Sigmoid colon (tissue), 7 donors: Measurements from ENCODE around the gene TMPRSS9. TPM values are rescaled to one million over a fixed set of nuclear protein-coding genes. Genes with fewer than 3 reads are reported as not detected.

Experiments used
- DNase-seq: peaks from one replicate; pipeline ENCODE4 v3.0.0-alpha.2; 2019
- H3K27ac ChIP-seq, 4 donors: fragments of 200-600 bp; sonication (generic); one replicate each; pipeline ENCODE4 v1.5.1; 2016 to 2019; ENCODE audit warnings: mild to moderate bottlenecking in 1 of 4
- H3K27me3 ChIP-seq, 3 donors: fragments of 200-600 bp; sonication (generic); one replicate each; pipeline ENCODE4 v1.5.1; 2019; ENCODE audit warnings: mild to moderate bottlenecking in 1 of 3
- H3K36me3 ChIP-seq, 4 donors: fragments of 200-600 bp; sonication (generic); one replicate each; pipeline ENCODE4 v1.5.1; 2016 to 2019
- H3K4me1 ChIP-seq, 4 donors: fragments of 200-600 bp; sonication (generic); one replicate each; pipeline ENCODE4 v1.5.1; 2017 to 2019
- H3K4me3 ChIP-seq, 4 donors: fragments of 200-600 bp; sonication (generic); one replicate each; pipeline ENCODE4 v1.5.1; 2017 to 2019; ENCODE audit warnings: mild to moderate bottlenecking in 2 of 4, moderate library complexity in 1 of 4
- H3K9me3 ChIP-seq, 4 donors: fragments of 200-600 bp in 3 of 4; sonication (generic) in 3 of 4; one replicate each; pipeline versions ENCODE4 v1.5.1 to v1.6.1; 2013 to 2019
- EP300 ChIP-seq, 4 donors: sonication (generic); formaldehyde crosslinking; IDR thresholded peaks; one replicate each; pipeline ENCODE4 v1.6.1; 2017; ENCODE audit warnings: antibody characterized with exemption in 4 of 4
- POLR2A ChIP-seq, 2 donors: fragments of 450-650 bp; IDR thresholded peaks; one replicate each; pipeline ENCODE4 v1.6.1; 2016; ENCODE audit warnings: antibody characterized with exemption in 2 of 2, mild to moderate bottlenecking in 2 of 2, moderate library complexity in 2 of 2
- POLR2AphosphoS5 ChIP-seq, 4 donors: sonication (generic); formaldehyde crosslinking; IDR thresholded peaks; one replicate each; pipeline ENCODE4 v1.6.1; 2017; ENCODE audit warnings: antibody characterized with exemption in 4 of 4
- WGBS, 2 donors: extraction: QIAGEN DNeasy Blood & Tissue Kit; methylation state at CpG; one replicate each; pipeline ENCODE4 v1.1.7; 2013; 5-methylcytosine and 5-hydroxymethylcytosine counted together
- intact Hi-C: fragments of 100-400 bp; cut with DNase I; formaldehyde crosslinking; loops from one replicate; pipeline ENCODE4 v1.15.1; 2023
- polyA plus RNA-seq, 3 donors: library from polyadenylated mRNA; stranded (reverse); fragments of 200-250 nt; gene quantifications; one replicate each; pipeline ENCODE4 v1.2.3, GENCODE V29; 2013
- total RNA-seq, 4 donors: library from RNA; depleted of rRNA; stranded (reverse); fragments of >200 nt; gene quantifications; one replicate each; pipeline ENCODE4 v1.1.0, GENCODE V29; 2016
- TF ChIP-seq, protein P1 (sequence below), 4 experiments: fragments of 450-650 bp in 3 of 4; fragments of 200-600 bp in 1 of 4; IDR thresholded peaks; one replicate each; pipeline ENCODE4 v1.5.1; 2016 to 2019; ENCODE audit warnings: antibody characterized with exemption in 4 of 4, mild to moderate bottlenecking in 3 of 4, moderate library complexity in 2 of 4
- donor health status: healthy with polysubstance abuse.
- donor health status: Bipolar disorder and iron deficiency.
- donor health status: healthy.

The TMPRSS9 gene
- total and polyA plus RNA-seq, 7 donors: 0.16 to 0.68 (median 0.27) TPM; not detected in 3

DNA sequence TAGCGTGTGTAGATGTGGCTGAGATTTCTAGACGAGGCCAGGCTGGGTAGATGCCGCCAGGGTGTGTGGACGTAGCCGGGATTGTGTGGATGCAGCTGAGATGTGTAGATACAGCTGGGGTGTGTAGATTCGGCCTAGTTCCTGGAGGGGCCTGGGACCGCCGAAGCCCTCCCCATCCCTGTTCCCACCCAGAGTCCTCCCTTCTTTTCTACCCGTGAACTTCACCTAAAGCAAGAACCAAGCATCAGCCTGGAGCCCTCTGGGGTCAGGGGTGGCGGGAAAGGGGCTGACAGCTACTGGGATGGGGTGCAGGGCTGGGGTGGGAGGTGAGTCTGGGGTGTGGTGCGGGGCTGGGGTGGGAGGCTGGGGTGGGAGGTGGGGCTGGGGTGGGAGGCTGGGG is 768 bp downstream of the TMPRSS9 start:
- no peak for DNase-seq
- H3K27ac ChIP-seq: no peak overlapping the region
- TF ChIP-seq POLR2A (IDR thresholded peaks at IDR 0.05) (no peak), POLR2AphosphoS5 (IDR thresholded peaks at IDR 0.05) (no peak), EP300 (IDR thresholded peaks at IDR 0.05) (no peak)
- TF ChIP-seq, protein P1, sequence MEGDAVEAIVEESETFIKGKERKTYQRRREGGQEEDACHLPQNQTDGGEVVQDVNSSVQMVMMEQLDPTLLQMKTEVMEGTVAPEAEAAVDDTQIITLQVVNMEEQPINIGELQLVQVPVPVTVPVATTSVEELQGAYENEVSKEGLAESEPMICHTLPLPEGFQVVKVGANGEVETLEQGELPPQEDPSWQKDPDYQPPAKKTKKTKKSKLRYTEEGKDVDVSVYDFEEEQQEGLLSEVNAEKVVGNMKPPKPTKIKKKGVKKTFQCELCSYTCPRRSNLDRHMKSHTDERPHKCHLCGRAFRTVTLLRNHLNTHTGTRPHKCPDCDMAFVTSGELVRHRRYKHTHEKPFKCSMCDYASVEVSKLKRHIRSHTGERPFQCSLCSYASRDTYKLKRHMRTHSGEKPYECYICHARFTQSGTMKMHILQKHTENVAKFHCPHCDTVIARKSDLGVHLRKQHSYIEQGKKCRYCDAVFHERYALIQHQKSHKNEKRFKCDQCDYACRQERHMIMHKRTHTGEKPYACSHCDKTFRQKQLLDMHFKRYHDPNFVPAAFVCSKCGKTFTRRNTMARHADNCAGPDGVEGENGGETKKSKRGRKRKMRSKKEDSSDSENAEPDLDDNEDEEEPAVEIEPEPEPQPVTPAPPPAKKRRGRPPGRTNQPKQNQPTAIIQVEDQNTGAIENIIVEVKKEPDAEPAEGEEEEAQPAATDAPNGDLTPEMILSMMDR (IDR thresholded peaks at IDR 0.05): no peak
- peaks cover 0 to 5% (median 0%) of the 10 kb centered on the region in 4 donors for H3K4me1 ChIP-seq
- H3K4me3 ChIP-seq: no peak overlapping the region
- intact Hi-C loops: no loop called here
- WGBS, 2 donors: 19 to 68% methylated on average over 11 of the region's 11 CpGs
- H3K27me3 ChIP-seq: peaks cover 10 to 59% (median 40%) of the 10 kb centered on the region in 3 donors
- no peaks in the 10 kb centered on the region for H3K36me3 ChIP-seq
- H3K9me3 ChIP-seq: no peaks in the 10 kb centered on the region

DNA sequence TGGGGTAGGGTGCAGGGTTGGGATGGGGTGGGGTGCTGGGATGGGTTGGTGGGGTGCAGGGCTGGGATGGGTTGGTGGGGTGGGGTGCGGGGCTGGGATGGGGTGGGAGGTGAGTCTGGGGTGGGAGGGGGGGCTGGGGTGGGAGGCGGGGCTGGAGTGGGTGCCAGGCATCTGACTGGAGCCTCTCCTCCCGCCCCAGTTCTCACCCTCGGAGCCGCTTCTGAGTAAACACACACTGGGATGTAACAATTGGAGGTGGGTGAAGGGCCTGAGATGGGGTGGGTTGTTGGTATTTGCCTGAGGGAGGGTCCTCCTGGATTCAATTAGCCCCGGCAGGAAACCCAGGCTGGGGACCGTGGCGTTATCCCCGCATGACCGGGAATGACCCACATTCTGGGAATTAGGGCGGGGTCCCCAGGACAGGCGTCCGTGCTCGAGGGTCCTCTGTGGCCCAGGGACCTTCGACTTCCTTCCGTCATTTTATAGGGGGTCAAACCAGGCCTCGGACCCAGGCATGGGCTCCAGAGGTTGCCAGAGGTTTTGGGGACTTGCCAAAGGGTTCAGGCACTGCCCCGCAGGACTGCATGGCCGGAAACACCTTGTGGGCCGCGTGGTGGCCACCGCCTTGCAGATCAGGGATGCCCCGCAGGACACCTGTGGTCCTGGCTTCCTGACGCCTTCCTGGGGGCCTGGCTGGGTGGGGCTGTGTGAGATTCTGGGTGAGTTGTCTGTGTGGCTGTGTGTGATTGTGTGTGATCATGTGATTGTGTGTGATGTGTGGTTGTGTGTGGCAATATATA is 1.4 kb downstream of the TMPRSS9 start:
- Histone ChIP-seq H3K36me3 (no peaks in the 10 kb centered on the region), H3K27ac (no peak overlapping the region), H3K9me3 (no peaks in the 10 kb centered on the region), H3K27me3 (peaks cover 10 to 59% (median 40%) of the 10 kb centered on the region in 3 donors), H3K4me1 (peaks cover 0 to 5% (median 0%) of the 10 kb centered on the region in 4 donors), H3K4me3 (no peak overlapping the region)
- DNase-seq: no peak
- intact Hi-C loops: no loop called here
- WGBS, 2 donors: 10 to 44% methylated on average over 24 of the region's 24 CpGs
- TF ChIP-seq, protein P1 (IDR thresholded peaks at IDR 0.05): no peak
- no peak for TF ChIP-seq EP300 (IDR thresholded peaks at IDR 0.05)
- no peak for TF ChIP-seq POLR2AphosphoS5 (IDR thresholded peaks at IDR 0.05)

DNA sequence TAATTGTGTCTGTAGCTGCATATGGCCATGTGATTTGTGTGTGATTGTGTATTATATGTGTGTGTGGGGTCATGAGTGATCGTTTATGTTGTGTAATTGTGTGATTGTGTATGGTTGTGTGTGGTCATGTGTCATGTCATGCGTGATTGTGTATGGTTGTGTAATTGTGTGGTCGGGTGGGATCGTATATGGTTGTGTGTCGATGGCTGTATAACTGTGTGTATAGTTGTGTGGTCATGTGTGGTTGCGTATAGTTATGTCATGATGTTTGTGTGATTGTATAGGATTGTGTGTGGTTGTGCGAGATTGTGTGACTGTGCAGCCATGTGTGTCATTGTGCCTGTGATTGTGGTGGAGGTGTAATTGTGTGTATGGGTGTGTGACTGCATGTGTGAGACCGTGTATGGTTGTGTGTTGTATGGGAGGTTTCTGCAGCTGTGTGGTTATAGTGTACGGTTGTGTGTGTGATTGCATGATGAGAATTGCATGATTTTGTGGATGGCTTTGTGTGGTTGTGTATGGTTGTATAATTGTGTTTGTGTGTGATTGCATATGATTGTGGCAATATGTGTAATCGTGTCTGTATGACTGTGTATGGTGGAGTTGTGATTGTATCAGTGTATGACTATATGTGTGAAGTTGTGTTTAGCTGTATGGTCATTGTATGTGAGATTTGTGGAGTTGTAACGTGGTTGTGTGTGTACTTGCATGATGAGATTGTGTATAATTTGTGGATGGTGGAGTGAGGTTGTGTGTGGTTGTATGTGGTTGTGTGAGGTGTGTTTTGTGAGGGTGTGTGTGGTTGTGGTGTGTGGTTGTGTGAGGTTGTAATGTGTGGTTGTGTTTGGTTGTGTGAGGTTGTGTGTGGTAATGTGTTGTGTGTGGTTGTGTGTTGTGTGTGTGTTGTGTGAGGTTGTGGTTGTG is 2.2 kb downstream of the TMPRSS9 start:
- Histone ChIP-seq H3K4me1 (peaks cover 0 to 5% (median 0%) of the 10 kb centered on the region in 4 donors), H3K27ac (no peak overlapping the region), H3K9me3 (no peaks in the 10 kb centered on the region), H3K27me3 (peaks cover 10 to 59% (median 40%) of the 10 kb centered on the region in 3 donors), H3K36me3 (no peaks in the 10 kb centered on the region), H3K4me3 (no peak overlapping the region)
- 83 to 91% methylated on average over 11 of the region's 11 CpGs for WGBS, 2 donors
- DNase-seq: no peak
- TF ChIP-seq POLR2AphosphoS5 (IDR thresholded peaks at IDR 0.05) (no peak), EP300 (IDR thresholded peaks at IDR 0.05) (no peak)
- intact Hi-C loops: no loop called here

DNA sequence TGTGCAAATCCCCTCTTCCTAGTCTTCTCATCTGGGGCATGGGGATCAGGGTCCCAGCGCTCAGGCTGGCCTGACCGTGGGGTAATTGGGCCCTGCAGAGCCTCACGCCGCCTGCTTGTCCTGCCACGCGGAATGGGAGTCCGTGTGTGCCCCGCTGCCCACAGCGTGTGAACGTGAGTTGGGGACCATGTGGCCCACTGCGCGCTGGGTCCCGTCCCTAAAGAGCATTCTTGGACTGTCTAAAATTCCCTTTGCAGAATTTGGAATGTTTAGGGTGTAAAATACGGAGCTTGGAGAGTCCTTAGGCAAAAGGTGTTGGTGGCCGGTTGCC is 2.9 kb downstream of the TMPRSS9 start:
- TF ChIP-seq EP300 (IDR thresholded peaks at IDR 0.05) (no peak), POLR2A (IDR thresholded peaks at IDR 0.05) (no peak), POLR2AphosphoS5 (IDR thresholded peaks at IDR 0.05) (no peak)
- TF ChIP-seq, protein P1 (IDR thresholded peaks at IDR 0.05): no peak
- no peaks in the 10 kb centered on the region for H3K36me3 ChIP-seq
- no peak overlapping the region for H3K27ac ChIP-seq
- peaks cover 0 to 5% (median 0%) of the 10 kb centered on the region in 4 donors for H3K4me1 ChIP-seq
- peaks cover 10 to 59% (median 40%) of the 10 kb centered on the region in 3 donors for H3K27me3 ChIP-seq
- intact Hi-C loops: no loop called here
- WGBS, 2 donors: 82 to 85% methylated on average over 15 of the region's 15 CpGs
- H3K9me3 ChIP-seq: no peaks in the 10 kb centered on the region
- DNase-seq: no peak
- H3K4me3 ChIP-seq: no peak overlapping the region

DNA sequence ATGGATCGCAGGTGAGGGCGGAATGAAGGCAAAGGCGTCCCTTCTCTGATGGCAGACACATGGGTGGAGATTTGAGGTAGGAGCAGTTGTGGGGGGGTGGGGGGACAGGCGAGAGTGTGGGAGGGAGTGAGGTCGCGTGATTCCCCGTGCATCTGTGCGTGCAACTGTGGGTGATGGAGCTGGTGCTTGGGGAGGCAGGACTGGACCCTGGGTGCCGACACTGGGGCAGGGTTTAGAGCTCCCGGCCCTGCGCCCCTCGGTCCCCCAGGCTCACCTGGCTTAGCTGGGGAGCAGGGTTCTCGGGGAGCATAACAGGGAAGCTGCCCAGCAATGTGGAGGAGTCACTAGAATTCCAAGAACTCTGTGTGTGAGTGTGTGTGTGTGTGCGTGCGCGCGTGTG is 3.4 kb downstream of the TMPRSS9 start:
- Histone ChIP-seq H3K9me3 (no peaks in the 10 kb centered on the region), H3K4me1 (peaks cover 0 to 5% (median 0%) of the 10 kb centered on the region in 4 donors), H3K27me3 (peaks cover 10 to 61% (median 40%) of the 10 kb centered on the region in 3 donors), H3K36me3 (no peaks in the 10 kb centered on the region), H3K4me3 (no peak overlapping the region), H3K27ac (no peak overlapping the region)
- WGBS, 2 donors: 77 to 84% methylated on average over 17 of the region's 17 CpGs
- DNase-seq: no peak
- intact Hi-C loops: no loop called here
- TF ChIP-seq POLR2AphosphoS5 (IDR thresholded peaks at IDR 0.05): no peak
- no peak for TF ChIP-seq EP300 (IDR thresholded peaks at IDR 0.05)
- TF ChIP-seq POLR2A (IDR thresholded peaks at IDR 0.05): no peak
- TF ChIP-seq, protein P1 (IDR thresholded peaks at IDR 0.05): no peak
